ACHN (cell line): ENCODE data around the gene SYTL1.
A peak's percentile ranks its signal among the peaks of the same experiment; 100 is the strongest.

Experiments
- DNase-seq: peaks from one replicate; pipeline ENCODE4 v3.0.0-alpha.2; 2015
- in situ Hi-C: cut with HindIII; loops from 2 replicates; pipeline ENCODE4 v1.10.0; 2017; ENCODE audit warnings: low sequenced_read_pairs, low pct_ligation_motif_present, low pct_unique_long_range_greater_than_20kb

SYTL1 gene

GRCh38 chr1:27314169-27314568 is 27.7 kb upstream of the SYTL1 start:
- in situ Hi-C loops: no loop called here
- DNase-seq: no peak

- in situ Hi-C loops: no loop called here
- no peak for DNase-seq
Measured at GRCh38 chr1:27314737-27315136, 27.1 kb upstream of the SYTL1 start.

- no peak for DNase-seq
- in situ Hi-C loops: no loop called here
Measured at GRCh38 chr1:27316860-27317259, 25.0 kb upstream of the SYTL1 start.

- in situ Hi-C loops: no loop called here
- no peak for DNase-seq
Measured at GRCh38 chr1:27318136-27318535, 23.7 kb upstream of the SYTL1 start.

- in situ Hi-C loops: no loop called here
- DNase-seq: no peak
Measured at GRCh38 chr1:27318596-27318995, 23.2 kb upstream of the SYTL1 start.

- peak; percentile 94 for DNase-seq
- in situ Hi-C loops: no loop called here
Measured at GRCh38 chr1:27321813-27322568, 19.8 kb upstream of the SYTL1 start, which contains the start of gene TMEM222. Gene TMEM222, plus strand, starts transcription at chr1:27322163. Its CDS starts 35 bp downstream, at chr1:27322198.

- in situ Hi-C loops: no loop called here
- no peak for DNase-seq
Measured at GRCh38 chr1:27322569-27323240, 19.1 kb upstream of the SYTL1 start.

- DNase-seq: no peak
- in situ Hi-C loops: no loop called here
Measured at GRCh38 chr1:27325286-27325685, 16.5 kb upstream of the SYTL1 start.

GRCh38 chr1:27327964-27328363 is 13.9 kb upstream of the SYTL1 start:
- no peak for DNase-seq
- in situ Hi-C loops: no loop called here

GRCh38 chr1:27330786-27331185 is 11.0 kb upstream of the SYTL1 start:
- in situ Hi-C loops: no loop called here
- DNase-seq: no peak

- in situ Hi-C loops: no loop called here
- no peak for DNase-seq
Measured at GRCh38 chr1:27331426-27331825, 10.4 kb upstream of the SYTL1 start.

- in situ Hi-C loops: no loop called here
Measured at GRCh38 chr1:27331922-27332321, 9.9 kb upstream of the SYTL1 start.

GRCh38 chr1:27332536-27333281 is 9.1 kb upstream of the SYTL1 start:
- peak; percentile 21 for DNase-seq
- in situ Hi-C loops: no loop called here

More at GRCh38 chr1:27331922-27332321, 9.9 kb upstream of the SYTL1 start:
- DNase-seq: no peak

- in situ Hi-C loops: no loop called here
- no peak for DNase-seq
Measured at GRCh38 chr1:27333717-27334279, 8.0 kb upstream of the SYTL1 start.

- no peak for DNase-seq
- in situ Hi-C loops: no loop called here
Measured at GRCh38 chr1:27335506-27336422, 6.1 kb upstream of the SYTL1 start.

GRCh38 chr1:27336756-27337155 is 5.1 kb upstream of the SYTL1 start:
- in situ Hi-C loops: no loop called here
- no peak for DNase-seq

- no peak for DNase-seq
- in situ Hi-C loops: no loop called here
Measured at GRCh38 chr1:27338751-27339150, 3.1 kb upstream of the SYTL1 start.

- in situ Hi-C loops: no loop called here
- DNase-seq: no peak
Measured at GRCh38 chr1:27339213-27339612, 2.6 kb upstream of the SYTL1 start.
